Measurements from ENCODE around the gene DDX54.

Gene DDX54

DNA sequence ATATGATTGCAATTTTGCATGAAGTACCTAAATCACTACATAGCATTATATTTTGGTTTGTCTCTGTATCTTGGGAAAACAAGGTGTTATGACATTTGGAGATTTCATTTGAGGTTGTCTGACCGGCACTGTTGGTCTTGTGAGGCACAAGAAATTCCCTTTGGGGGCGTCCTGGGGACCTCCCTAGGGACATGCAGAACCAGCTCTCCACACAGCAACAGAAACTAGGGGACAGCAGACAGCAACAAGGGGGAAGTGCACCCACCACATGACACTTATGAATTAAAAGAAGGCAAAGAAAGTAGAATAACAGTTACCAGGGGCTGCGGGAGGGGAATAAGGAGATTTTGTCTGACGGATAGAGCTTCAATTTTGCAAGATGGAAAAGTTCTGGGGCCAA, 14.4 kb downstream of the DDX54 start:
- Mint-ChIP-seq H3K27ac (no peak overlapping the region), H3K9me3 (no peaks in the 10 kb centered on the region), H3K27me3 (no peaks in the 10 kb centered on the region), H3K4me3 (no peak overlapping the region), H3K36me3 (peaks cover 56% of the 10 kb centered on the region), H3K4me1 (no peaks in the 10 kb centered on the region)
- DNase-seq = no peak
- CTCF ChIA-PET = interaction anchor here (1.3 to 7.0 kb wide), 2 partner anchors 55 to 177 kb away, joined by 6 to 41 read pairs; no protein-coding TSS in a partner anchor

DNA sequence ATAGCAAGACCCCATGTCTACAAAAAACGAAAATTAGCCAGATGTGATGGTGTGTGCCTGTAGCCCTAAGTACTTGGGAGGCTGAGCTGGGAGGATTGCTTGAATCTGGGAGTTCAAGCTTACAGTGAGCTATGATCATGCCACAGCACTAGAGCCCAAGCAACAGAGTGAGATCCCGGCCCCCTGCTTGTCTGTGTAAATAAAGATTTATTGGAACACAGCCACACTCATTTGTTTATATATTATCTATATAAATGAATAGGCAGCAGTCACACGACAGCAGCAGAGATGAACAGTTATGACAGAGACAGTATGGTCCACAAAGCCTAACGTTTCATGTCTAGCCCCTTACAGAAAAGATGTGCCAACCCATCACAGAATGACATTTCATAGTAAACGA, 14.8 kb downstream of the DDX54 start:
- no peaks in the 10 kb centered on the region for H3K27me3 Mint-ChIP-seq
- no peaks in the 10 kb centered on the region for H3K9me3 Mint-ChIP-seq
- CTCF ChIA-PET = interaction anchor here (1.3 to 7.0 kb wide), 2 partner anchors 55 to 177 kb away, joined by 6 to 41 read pairs; no protein-coding TSS in a partner anchor
- no peak overlapping the region for H3K27ac Mint-ChIP-seq
- H3K4me1 Mint-ChIP-seq = no peaks in the 10 kb centered on the region
- no peak overlapping the region for H3K4me3 Mint-ChIP-seq
- DNase-seq = no peak
- peaks cover 58% of the 10 kb centered on the region for H3K36me3 Mint-ChIP-seq

DNA sequence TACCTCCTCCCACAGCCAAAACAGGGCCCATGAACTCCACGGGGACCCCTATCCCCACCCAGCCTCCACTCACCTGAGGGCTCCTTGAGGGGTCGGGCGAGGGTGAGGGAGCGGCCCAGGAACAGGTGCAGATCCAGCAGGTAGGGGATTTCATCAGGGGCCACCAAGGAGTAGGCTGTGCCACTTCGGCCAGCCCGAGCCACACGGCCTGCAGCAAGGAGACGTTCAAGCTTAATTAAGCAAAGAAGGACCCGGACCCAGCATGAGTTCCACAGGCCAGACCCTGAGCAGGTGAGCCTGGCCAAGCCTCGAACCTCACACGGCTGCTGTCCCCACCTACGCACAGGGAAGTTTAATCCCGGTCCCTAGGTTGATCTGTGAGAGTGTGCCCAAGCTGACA, 15.6 kb downstream of the DDX54 start:
- H3K9me3 Mint-ChIP-seq = no peaks in the 10 kb centered on the region
- H3K4me1 Mint-ChIP-seq = no peaks in the 10 kb centered on the region
- H3K36me3 Mint-ChIP-seq = peaks cover 54% of the 10 kb centered on the region
- CTCF ChIA-PET = no interaction called here
- DNase-seq = no peak
- no peaks in the 10 kb centered on the region for H3K27me3 Mint-ChIP-seq
- no peak overlapping the region for H3K27ac Mint-ChIP-seq
- H3K4me3 Mint-ChIP-seq = no peak overlapping the region

DNA sequence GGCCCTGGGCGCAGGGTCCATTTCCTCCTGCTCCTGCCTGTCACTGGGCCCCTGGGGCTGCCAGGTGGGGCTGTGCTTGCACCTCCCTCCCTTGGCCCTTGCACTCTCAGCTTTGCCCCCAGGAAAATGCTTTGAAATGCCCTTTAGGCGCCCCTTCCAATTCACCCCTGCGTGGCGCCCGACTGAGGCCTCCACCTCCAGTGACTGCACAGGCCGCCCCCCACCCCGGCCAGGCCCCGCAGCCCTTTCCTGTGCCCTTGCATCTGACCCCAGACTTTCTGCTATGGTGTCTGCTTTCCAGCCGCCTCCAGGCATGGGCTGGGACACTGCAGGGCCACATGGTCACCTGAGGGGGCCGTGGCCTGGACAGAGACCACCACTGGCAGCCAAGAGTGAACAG, 17.4 kb downstream of the DDX54 start:
- Mint-ChIP-seq H3K4me1 (no peaks in the 10 kb centered on the region), H3K4me3 (no peak overlapping the region), H3K27me3 (no peaks in the 10 kb centered on the region), H3K36me3 (peaks cover 53% of the 10 kb centered on the region), H3K9me3 (no peaks in the 10 kb centered on the region), H3K27ac (no peak overlapping the region)
- CTCF ChIA-PET = no interaction called here
- DNase-seq = no peak

DNA sequence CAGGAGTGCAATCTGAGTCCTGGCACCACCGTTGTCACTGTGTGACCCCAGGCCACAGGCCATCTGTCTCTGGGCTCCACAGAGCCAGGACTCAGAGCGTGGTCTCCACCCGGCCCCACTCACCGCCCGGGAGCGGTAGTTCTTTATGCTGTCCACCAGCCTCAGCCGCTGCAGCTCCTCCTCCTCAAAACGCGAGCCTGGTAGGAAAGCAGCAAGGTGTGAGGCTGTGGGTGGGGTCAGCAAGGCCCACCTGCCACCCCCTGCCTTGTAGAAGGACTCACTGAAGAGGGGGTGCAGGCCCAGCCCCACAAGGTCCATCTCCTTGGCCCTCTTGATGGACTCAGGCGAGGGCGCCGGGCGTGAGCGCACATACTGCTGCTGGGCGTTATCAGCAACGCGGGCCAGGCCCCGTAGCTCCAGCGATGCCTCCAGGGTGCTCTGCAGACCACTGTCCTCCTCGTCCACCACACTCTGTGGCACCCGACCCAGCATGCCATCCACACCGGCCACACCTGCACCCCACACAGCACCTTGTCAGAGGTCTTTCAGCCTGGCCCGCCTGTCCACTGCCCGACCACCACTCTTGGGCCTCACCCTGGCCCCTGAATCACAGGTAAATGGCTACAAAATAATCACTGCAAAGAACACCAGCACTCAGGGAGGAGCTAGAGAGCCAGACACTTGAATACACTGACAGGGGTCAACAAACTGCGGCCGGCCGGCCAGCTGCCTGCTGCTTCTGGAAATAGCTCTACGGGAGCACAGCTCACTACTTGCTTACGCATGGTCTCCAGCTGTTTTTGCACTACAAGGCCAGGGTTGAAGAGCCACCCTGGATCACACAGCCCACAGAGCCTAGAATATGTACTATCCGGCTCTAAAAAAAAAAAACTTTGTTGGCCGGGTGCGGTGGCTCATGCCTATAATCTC, 19.5 kb downstream of the DDX54 start:
- Mint-ChIP-seq H3K9me3 (no peaks in the 10 kb centered on the region), H3K4me1 (peaks cover 2% of the 10 kb centered on the region), H3K4me3 (no peak overlapping the region), H3K27ac (no peak overlapping the region), H3K27me3 (no peaks in the 10 kb centered on the region), H3K36me3 (peaks cover 49% of the 10 kb centered on the region)
- CTCF ChIA-PET = interaction anchor here (0.8 to 1.8 kb wide), 6 partner anchors 7 to 117 kb away, joined by 4 to 7 read pairs (median 4); no protein-coding TSS in a partner anchor
- DNase-seq = no peak

DNA sequence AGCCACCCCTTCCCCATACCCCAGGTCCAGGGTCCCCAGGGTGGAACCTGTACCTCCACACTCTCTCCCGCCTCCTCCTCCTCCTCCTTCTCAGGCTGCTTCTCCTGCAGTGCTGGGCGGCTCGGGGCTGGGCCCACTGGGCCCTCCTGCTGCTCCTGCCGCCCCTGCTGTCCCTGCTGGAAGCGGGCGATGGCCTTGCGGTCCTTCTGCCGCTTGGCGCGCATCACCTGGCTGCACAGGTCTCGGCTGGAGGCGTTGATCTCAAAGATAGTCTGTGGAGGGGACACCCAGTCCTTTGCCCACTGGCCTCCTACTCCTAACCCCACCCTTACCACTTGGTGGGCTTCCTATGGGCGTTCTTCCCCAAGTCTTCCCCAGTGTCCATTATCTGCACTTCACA, 21.3 kb downstream of the DDX54 start:
- peaks cover 2% of the 10 kb centered on the region for H3K4me1 Mint-ChIP-seq
- CTCF ChIA-PET = interaction anchor here (1.5 to 1.6 kb wide), 2 partner anchors 9 to 11 kb away, joined by 3 to 6 read pairs; no protein-coding TSS in a partner anchor
- H3K9me3 Mint-ChIP-seq = no peaks in the 10 kb centered on the region
- no peak overlapping the region for H3K4me3 Mint-ChIP-seq
- no peak for DNase-seq
- no peaks in the 10 kb centered on the region for H3K27me3 Mint-ChIP-seq
- peaks cover 46% of the 10 kb centered on the region for H3K36me3 Mint-ChIP-seq
- no peak overlapping the region for H3K27ac Mint-ChIP-seq

DNA sequence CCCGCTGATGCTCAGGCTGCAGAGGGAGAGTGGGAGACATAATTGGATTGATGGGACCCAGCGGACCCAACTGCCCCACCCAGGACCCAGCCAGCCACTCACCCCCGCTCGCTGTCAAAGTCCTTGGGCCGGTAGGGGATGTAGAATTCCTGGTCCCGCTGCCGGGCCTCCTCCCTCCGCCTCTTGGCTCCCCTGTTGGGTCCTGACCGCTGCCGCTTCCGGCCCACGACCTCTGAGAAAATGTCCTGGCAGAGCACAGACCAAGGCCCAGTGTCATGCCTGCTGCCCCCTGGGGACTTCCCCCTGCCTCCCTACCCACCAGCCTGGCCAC, 22.3 kb downstream of the DDX54 start:
- H3K27ac Mint-ChIP-seq = no peak overlapping the region
- H3K4me3 Mint-ChIP-seq = no peak overlapping the region
- peaks cover 46% of the 10 kb centered on the region for H3K36me3 Mint-ChIP-seq

DNA sequence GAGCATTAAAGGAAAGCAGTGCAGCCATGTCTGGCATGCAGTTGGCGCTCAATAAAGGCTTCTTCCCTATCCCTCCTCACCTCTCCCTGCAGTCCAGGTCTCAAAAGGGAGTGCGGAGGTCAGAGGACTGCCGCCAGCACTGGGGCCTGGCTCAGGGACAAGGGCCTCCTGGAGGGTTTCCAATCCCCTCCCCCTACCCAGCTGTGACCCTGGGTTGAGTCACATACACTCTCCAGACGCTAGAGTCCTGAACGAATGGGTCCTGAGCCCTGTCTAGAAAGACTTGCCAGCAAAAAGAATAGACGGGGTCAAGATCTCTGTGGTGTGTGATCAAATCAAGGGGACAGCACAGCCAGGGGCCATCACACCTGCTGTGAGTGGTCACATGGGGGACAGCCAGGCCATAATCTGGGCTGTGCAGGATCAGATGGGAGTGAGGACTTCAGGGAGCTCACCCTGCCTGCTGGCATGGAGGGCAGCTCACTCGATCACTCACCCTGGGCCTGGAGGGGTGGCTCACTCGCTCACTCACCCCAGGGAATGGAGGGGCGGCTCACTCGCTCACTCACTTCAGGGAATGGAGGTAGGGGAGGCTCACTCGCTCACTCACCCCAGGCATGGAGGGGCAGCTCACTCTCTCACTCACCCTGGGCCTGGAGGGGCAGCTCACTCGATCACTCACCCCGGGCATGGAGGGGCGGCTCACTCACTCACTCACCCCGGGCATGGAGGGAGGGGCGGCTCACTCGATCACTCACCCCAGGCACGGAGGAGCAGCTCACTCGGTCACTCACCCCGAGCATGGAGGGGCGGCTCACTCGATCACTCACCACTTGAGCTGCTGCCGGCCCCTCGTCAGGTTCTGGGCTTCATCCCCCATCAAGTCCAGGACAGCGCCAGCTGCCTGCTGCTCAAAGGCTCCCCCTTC, 22.9 kb downstream of the DDX54 start:
- Mint-ChIP-seq H3K4me1 (peaks cover 2% of the 10 kb centered on the region), H3K36me3 (peaks cover 46% of the 10 kb centered on the region), H3K9me3 (no peaks in the 10 kb centered on the region), H3K27ac (peak overlapping the region; percentile 19), H3K4me3 (no peak overlapping the region), H3K27me3 (no peaks in the 10 kb centered on the region)
- no peak for DNase-seq
- CTCF ChIA-PET = interaction anchor here (1.6 to 2.6 kb wide), 2 partner anchors 9 to 12 kb away, joined by 3 to 11 read pairs; no protein-coding TSS in a partner anchor

More for the DNA sequence above, 22.3 kb downstream of the DDX54 start:
- no peak for DNase-seq
- no peaks in the 10 kb centered on the region for H3K9me3 Mint-ChIP-seq
- H3K27me3 Mint-ChIP-seq = no peaks in the 10 kb centered on the region
- CTCF ChIA-PET = interaction anchor here (1.6 to 2.6 kb wide), 2 partner anchors 10 to 11 kb away, joined by 3 to 11 read pairs; no protein-coding TSS in a partner anchor
- peaks cover 2% of the 10 kb centered on the region for H3K4me1 Mint-ChIP-seq

DNA sequence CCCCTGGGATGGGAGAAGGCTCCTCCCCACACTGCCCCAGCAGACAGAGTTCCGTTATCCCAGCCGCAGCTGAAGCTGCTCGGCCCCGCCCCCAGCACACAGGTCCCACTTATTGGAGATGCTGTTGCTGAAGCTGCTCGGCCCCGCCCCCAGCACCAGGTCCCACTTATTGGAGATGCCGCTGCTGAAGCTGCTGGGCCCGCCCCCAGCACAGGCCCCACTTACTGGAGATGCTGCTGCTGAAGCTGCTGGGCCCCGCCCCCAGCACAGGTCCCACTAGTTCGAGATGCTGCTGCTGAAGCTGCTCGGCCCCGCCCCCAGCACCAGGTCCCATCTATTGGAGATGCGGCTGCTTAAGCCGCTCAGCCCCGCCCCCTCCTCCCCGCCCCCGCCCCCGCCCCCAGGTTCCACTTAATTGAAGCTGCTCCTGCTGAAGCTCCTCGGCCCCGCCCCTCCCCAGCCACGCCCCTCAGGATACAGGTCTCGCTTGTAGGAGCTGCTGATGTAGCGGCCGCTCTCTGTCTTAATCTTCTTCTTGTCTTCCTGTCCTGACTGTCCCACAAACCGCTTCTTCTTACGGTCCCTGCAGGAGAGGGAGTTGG, 23.8 kb downstream of the DDX54 start:
- CTCF ChIA-PET = interaction anchor here (2.6 kb wide), 1 partner anchor 13 kb away, joined by 11 read pairs; no protein-coding TSS in a partner anchor
- Mint-ChIP-seq H3K9me3 (no peaks in the 10 kb centered on the region), H3K27me3 (no peaks in the 10 kb centered on the region), H3K36me3 (peaks cover 47% of the 10 kb centered on the region), H3K27ac (no peak overlapping the region), H3K4me3 (no peak overlapping the region), H3K4me1 (peaks cover 7% of the 10 kb centered on the region)
- no peak for DNase-seq

DNA sequence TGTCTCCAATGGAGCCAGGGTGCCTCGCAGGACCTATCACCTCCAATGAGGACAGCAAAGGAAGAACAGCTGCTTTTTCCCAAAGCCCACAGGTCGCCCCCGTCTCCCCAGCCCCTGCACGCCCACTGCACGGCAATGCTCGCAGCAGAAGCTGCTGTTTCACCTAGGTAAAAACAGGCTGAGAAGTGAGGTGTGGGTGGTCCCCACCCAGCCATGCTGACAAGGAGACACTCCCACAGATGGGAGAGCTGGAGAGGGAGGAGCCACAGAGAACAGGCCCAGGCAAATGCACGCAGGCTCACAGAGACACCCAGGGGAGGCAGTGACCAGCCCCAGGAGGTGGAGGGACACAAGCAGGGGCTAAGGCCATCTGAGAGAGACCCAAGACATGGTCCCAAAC, 25.3 kb downstream of the DDX54 start:
- DNase-seq = no peak
- peaks cover 16% of the 10 kb centered on the region for H3K4me1 Mint-ChIP-seq
- H3K27me3 Mint-ChIP-seq = peaks cover 8% of the 10 kb centered on the region
- CTCF ChIA-PET = interaction anchor here (0.7 to 1.1 kb wide), 2 partner anchors 167 to 168 kb away, joined by 4 to 6 read pairs; no protein-coding TSS in a partner anchor
- peak overlapping the region; percentile 64 for H3K27ac Mint-ChIP-seq
- H3K36me3 Mint-ChIP-seq = peaks cover 42% of the 10 kb centered on the region
- H3K4me3 Mint-ChIP-seq = no peak overlapping the region
- no peaks in the 10 kb centered on the region for H3K9me3 Mint-ChIP-seq

DNA sequence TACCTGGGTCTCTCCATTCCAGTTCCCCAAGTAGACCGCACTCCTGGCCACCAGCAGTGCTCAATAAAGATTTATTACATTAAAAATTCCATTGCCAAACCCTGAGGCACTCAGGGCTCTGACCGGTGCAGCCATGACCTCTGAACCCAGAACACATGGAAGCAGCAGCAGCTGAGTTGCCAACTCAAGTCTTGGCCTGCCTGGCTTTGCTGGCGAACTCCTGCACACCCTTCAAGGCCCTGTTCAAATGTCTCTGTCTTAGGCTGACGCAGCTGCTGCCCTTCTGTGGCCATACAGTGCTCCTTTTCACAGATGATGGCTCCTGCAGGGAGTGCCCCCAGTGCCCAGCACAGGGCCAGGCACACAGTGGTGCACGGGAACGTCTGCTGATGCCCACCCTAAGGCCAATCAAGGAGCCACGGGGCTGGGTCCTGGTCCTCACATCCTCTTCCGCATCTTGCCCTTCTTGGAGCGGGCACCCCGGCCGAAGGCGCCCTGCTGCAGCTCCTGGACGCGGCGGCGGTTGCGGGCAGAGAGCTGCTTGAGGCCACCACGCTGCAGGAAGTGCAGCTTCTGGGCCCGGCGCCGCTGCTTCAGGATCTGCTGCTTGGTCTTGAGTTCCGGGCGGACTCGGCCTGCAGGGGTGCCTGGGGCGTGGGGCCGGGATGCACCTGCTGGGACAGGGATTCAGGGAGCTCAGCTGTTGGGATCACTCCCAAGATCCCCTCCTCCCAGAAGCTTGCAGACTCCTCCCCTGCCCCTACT, 26.7 kb downstream of the DDX54 start:
- DNase-seq = no peak
- H3K9me3 Mint-ChIP-seq = no peaks in the 10 kb centered on the region
- no peak overlapping the region for H3K4me3 Mint-ChIP-seq
- peaks cover 21% of the 10 kb centered on the region for H3K27me3 Mint-ChIP-seq
- CTCF ChIA-PET = interaction anchor here (0.7 kb wide), 1 partner anchor 9 kb away, joined by 3 read pairs; the partner anchor contains the start of gene CFAP73
- H3K36me3 Mint-ChIP-seq = peaks cover 40% of the 10 kb centered on the region
- H3K4me1 Mint-ChIP-seq = peaks cover 25% of the 10 kb centered on the region
- H3K27ac Mint-ChIP-seq = no peak overlapping the region

DNA sequence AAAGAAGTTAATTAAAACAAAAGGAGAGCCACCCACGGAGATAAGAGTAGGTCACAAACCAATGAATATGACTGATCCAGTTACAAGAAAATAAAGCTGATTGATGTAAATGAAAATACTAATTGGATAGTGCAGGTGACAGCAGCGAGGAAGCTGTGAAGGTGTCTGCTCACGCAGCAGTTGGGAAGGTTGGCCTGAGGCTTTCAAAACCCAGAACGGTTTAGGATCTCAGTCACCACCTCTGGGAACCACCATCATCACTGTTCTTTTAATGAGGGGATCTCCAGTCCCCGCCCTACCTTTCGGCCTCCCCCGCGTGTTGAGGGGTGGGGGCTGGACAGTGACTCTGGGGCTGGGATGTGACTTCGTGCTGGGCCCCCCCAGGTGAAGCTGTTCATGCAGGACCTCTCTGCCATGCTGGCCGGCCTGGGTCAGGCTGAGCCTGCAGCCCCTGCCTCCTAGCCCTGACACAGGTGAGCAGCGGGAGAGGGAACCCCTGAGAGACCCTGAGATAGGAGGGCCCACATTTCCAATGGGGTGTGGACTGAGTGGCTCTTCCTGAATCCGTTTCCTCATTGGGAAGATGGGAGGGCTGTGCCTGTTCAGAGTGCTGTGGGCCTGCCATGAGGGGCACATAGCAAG, 27.9 kb downstream of the DDX54 start:
- no peak overlapping the region for H3K27ac Mint-ChIP-seq
- CTCF ChIA-PET = no interaction called here
- peaks cover 34% of the 10 kb centered on the region for H3K27me3 Mint-ChIP-seq
- H3K9me3 Mint-ChIP-seq = no peaks in the 10 kb centered on the region
- peaks cover 37% of the 10 kb centered on the region for H3K4me1 Mint-ChIP-seq
- DNase-seq = no peak
- H3K36me3 Mint-ChIP-seq = peaks cover 28% of the 10 kb centered on the region
- no peak overlapping the region for H3K4me3 Mint-ChIP-seq

DNA sequence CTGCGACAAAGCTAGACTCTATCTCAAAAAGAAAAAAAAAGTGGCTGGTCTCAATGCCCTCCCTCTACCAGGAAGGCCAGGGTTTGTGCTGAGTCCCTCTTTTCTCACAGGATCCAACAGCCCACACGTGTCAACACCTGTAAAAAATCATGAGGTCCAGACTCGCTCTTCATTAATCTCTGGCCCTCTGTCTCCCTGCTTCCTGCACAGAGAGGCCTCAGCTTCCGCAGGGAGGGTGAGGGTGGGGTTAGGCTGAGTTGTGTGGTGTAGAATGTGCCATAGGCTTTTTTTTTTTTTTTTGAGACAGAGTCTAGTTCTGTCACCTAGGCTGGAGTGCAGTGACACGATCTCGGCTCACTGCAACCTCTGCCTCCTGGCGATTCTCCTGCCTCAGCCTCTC, 29.6 kb downstream of the DDX54 start:
- Mint-ChIP-seq H3K36me3 (peaks cover 20% of the 10 kb centered on the region), H3K9me3 (no peaks in the 10 kb centered on the region), H3K27ac (no peak overlapping the region), H3K4me1 (peaks cover 42% of the 10 kb centered on the region), H3K4me3 (no peak overlapping the region), H3K27me3 (peaks cover 47% of the 10 kb centered on the region)
- DNase-seq = no peak
- CTCF ChIA-PET = interaction anchor here (0.7 kb wide), 2 partner anchors 20 to 400 kb away, joined by 3 read pairs; no protein-coding TSS in a partner anchor
